Renal cortical epithelial cell (primary cell): ENCODE data around the gene KCNH1. TPM values are rescaled to one million over a fixed set of nuclear protein-coding genes. Genes with fewer than 3 reads are reported as not detected.

Experiments
- DNase-seq: peaks from one replicate; pipeline ENCODE4 v3.0.0-alpha.2; 2011; ENCODE audit warnings: low read depth
- total RNA-seq: library from RNA; depleted of rRNA; stranded (reverse); fragments of >200 nt; gene quantifications from 2 replicates; pipeline ENCODE4 v1.2.3, GENCODE V29; 2014

KCNH1 gene
- total RNA-seq, 1 donor from 2014 or later = 18.3 TPM

DNA sequence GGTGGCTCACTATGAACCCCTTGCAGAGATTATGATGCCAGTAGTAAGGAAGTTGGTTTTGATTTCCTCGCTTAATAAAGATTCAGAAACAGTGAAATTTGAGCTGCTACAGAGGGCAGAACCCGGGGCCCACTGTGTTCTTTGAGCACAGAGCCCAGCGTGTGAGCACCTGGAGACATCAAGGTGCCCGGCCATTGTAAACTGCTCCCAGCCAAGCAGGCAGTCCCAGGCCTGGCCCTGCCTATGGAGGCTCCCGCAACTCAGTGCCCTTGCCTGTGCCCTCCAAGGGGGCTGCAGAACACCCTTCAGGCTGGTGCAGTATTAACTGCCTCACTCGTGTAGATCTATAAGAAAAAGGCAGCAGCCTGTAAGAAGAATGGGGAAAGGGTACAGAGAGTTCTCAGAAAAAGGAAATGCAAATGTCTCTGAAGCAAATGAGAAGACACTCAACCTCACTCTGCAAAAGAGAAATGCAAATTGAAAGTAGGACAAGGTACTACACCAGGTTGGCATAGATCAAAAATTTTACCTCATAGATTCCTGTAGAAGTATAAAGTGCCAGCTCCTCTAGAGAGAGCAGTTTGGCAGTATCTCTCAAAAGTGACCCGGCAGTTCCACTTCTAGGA is 481.5 kb downstream of the KCNH1 start:
- no peak for DNase-seq

- DNase-seq = no peak
These were observed 483.5 kb downstream of the KCNH1 start for GRCh38 chr1:210650403-210650802.

DNA sequence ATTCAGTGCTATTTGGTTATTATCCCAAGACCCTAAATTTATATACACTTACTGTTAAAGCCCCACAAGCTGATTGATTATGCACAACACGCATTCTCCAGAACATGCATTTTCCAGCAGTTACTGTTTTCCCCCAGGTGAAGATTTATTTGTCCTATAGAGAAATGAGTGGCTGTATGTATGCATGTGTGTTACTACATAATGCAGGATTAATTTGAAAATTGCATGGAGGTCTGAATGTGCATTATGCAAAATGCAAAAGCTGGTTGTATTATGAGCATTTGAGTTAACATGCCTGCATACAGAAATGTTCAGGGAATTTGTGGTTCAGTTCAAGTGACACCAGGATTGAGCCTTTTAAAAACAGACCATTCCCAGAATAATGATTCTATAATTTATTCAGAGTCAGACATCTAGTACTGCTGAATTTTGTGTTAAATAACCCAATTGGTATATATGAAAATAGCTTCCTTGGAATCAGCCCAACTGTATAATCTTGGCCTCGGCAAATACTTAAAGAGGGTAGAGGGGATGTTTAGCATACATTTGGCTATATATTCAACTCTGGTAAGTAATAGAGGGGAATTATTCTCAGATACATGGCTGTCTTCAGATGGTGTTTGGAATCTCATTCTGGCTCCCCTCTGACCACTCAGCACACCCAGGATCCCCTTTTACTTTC is 485.2 kb downstream of the KCNH1 start:
- DNase-seq = no peak

DNA sequence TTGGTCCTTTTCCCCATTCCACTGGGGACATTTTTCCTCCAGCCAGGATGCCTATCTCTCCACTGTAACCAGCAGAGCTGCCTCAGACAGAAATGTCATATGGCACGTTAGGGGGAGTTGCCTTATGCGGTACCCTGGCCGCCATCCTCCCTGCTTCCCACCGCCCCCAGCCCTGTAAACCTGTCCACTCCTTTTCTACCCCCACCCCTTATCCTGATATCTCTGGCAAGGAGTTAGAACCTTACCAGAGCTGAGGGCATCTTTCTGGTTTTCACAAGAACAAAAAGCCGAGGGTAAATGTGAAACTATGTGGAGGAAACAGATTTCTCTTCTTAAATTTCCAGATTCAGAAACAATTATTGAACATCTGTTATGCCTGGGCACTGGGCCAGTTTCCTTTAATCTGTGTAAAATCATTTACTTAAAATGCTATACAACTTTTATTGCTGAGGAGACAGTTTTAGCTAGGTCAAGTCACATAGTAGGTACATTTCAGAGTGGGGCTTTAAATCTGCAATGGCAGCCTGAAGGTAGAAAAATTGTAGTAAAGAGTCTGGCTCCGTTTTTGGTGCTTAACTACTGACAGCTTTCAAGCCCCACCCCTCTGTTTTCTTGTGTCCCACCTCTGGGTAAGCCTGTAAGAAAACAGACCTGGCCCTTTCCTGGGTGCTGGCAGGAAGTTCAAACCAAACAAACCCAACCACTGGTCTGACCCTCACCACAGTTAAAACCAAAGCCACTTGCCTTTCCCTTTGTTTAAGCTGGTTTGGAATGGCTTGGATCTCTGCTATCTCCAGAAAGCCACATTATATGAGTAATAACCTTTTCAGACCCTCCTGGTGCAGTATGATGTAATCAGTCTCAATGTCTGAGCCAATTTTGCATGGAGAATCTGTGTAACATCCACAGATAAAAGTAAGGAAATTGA is 486.3 kb downstream of the KCNH1 start:
- DNase-seq = peak; percentile 76

GRCh38 chr1:210646258-210646616 is 487.7 kb downstream of the KCNH1 start:
- no peak for DNase-seq

DNA sequence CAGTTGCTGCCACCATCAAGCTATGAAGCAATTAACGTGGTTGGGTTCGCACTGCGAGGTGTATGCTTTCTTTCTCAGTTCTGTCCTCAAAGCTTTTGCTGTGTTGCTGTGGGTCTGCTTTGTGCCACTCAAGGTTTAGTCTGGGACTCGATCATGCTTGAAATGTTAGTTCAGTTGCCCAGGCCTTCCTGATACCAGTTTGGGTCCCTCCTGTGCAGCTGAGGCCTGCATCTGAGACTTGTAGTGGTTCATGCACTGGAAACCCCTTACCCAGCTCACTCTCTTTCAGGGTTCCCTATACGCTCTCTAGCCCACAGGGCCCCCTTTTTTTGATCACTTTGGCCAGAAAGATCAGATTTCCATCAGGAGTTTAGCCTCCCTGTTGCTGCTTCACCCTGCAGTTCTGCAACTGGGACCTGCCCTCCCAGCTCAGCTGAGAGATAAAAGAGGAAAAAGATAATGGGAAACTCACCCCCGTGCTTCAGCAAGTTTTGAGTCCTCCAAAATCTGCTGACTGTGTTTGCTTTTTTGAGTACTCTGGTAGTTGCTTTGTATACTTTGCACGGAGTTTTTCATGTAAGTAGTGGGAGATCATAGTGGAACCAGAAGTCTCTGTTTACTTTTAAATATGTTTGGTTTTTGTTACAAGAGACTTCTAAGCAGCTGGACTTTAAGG is 488.2 kb downstream of the KCNH1 start:
- no peak for DNase-seq

GRCh38 chr1:210641582-210641981 is 492.4 kb downstream of the KCNH1 start:
- no peak for DNase-seq

- DNase-seq = no peak
These were observed 498.8 kb downstream of the KCNH1 start for GRCh38 chr1:210635108-210635507.

DNA sequence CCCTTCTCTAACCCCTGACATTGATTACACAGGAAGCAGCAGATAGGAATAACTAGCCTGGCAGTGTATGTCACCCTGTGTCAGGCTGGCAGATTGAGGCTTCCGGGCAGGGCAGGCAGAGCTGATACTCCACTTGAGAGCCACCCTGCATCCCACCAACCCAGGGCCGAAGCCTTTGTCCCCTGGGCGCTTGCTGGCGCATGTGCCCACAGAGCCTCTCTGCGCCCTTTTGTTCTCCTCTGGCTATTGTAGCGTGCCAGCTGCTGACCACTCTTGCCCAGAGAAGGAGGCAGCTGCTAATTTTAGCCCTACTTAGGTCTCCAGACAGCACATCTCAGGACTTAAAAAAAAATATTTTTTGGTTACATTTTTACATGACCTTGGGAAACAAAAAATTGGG is 500.3 kb downstream of the KCNH1 start:
- DNase-seq = no peak

DNA sequence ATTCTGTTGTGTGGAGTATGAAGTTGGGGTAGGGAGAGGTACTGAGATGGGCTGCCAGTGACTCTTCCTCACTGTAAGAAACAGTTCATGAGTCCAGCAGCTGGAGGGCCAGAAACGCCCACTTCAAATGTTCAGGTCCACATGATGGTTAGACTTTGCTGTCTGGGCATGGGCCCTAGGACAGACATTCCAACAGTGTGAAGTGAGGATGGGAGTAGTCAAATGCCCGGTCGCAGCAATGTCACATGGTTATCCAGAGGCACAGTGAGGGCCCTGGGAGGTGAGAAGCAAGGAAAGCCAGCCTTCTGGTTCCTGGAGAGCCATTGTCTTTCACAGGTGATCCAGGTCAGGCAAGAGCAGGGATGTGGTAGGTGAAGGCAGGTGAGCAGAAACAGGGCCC is 500.8 kb downstream of the KCNH1 start:
- DNase-seq = no peak

DNA sequence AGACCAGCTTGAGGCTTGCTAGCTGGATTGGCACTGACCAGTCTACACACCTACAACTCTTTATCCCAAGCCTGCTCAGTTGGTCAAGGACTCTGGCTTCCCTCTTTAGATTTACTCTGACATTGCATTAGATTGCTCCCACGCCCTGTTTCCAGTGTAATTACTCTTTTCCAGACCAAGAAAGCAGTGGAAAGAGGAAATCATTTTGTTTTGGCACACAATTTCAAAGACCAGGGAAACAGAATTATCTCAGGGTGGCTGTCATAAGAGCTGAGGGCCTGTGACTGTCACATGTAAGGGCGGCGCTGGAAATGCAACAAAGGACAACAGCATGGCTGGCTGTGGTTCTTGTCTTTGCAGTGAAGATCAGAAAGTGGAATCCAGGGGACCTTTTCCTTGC is 502.5 kb downstream of the KCNH1 start:
- DNase-seq = no peak

DNA sequence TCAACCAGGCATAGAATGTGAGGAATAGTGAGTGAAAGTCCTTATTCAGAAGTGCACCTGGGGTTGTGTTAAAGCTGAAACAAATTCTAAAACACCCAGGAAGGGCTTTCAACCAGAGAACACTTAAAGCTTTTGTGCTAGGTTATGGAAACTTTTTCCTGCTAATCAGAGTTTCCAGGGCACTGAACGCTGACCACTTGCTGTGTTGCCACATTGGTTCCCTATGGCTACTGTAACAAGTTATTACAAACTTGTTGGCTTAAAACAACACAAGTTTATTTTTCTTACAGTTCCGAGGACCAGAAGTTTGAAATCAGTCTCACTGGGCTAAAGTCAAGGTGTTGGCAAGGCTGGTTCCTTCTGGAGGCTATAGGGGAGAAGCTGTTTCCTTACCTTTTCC is 504.7 kb downstream of the KCNH1 start:
- DNase-seq = no peak

DNA sequence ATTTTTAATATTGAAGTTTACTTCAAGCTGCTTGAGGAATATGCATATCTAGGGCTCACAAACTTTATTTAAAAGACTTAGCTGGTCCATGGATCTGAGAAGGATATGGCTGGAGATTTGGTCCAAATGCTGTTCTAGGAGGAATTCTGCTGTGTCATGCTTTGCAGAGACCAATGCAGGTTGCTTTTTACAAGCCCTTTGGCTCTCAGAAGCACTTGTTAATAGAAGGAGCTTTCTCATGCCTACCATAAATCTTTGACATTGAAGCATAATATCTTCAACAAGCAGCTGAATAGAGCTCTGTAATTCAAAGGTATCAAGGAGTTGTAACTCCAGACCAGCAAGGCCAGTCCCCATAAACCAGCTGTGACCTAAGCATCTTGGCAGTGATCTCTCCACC is 506.2 kb downstream of the KCNH1 start:
- no peak for DNase-seq

Other genes starting within 250 kb of the KCNH1 start
- gene RCOR3, start 125.2 kb upstream of the KCNH1 start, total RNA-seq = 8.0 and 37.3 TPM in 2 replicates
- gene TRAF5, start 192.7 kb upstream of the KCNH1 start, total RNA-seq = 9.0 and 19.4 TPM in 2 replicates